GM19328 (cell line): Measurements from ENCODE around the gene NRN1L.
"Not testable (repeated sequence)": the region's sequence is repeated elsewhere in the genome, so short reads cannot be mapped to it uniquely, and the experiment has no call there.

Source experiments
- ATAC-seq: cut with Tn5 transposase; IDR thresholded peaks from one replicate; pipeline ENCODE4 v1.9.1; 2021; ENCODE audit warnings: mild to moderate bottlenecking, moderate library complexity; ENCODE audit not compliant: unreplicated experiment

NRN1L gene

GRCh38 chr16:67882374-67883145 is 2.1 kb upstream of the NRN1L start:
- no peak for ATAC-seq

- ATAC-seq, result no peak
These were observed 1.4 kb upstream of the NRN1L start for GRCh38 chr16:67883146-67883871.

GRCh38 chr16:67883872-67884261 is 818 bp upstream of the NRN1L start:
- no peak for ATAC-seq

- no peak for ATAC-seq
These were observed 860 bp downstream of the NRN1L start for GRCh38 chr16:67885545-67885944.

GRCh38 chr16:67885976-67886375 is 1.3 kb downstream of the NRN1L start:
- ATAC-seq, result no peak

- no peak for ATAC-seq
These were observed 1.7 kb downstream of the NRN1L start for GRCh38 chr16:67886387-67886786.

GRCh38 chr16:67888331-67888730 is 3.6 kb downstream of the NRN1L start:
- no peak for ATAC-seq

- ATAC-seq, result no peak
These were observed 7.7 kb downstream of the NRN1L start for GRCh38 chr16:67892375-67892774.

- peak; percentile 82 for ATAC-seq
These were observed 8.4 kb downstream of the NRN1L start, which contains the start of gene PSKH1 for GRCh38 chr16:67892899-67893742. TSS of gene PSKH1 (plus strand) at chr16:67893254. CDS start at chr16:67908750, 15,496 bp downstream.

- no peak for ATAC-seq
These were observed 9.2 kb downstream of the NRN1L start for GRCh38 chr16:67893743-67894399.

- ATAC-seq, result no peak
These were observed 12.5 kb downstream of the NRN1L start for GRCh38 chr16:67897231-67897630.

GRCh38 chr16:67901734-67902133 is 17.0 kb downstream of the NRN1L start:
- no peak for ATAC-seq

- ATAC-seq, result no peak
These were observed 18.1 kb downstream of the NRN1L start for GRCh38 chr16:67902831-67903230.

- ATAC-seq, result no peak
These were observed 22.9 kb downstream of the NRN1L start for GRCh38 chr16:67907397-67908180.

GRCh38 chr16:67909056-67909742 is 24.5 kb downstream of the NRN1L start:
- no peak for ATAC-seq

GRCh38 chr16:67910158-67910557 is 25.5 kb downstream of the NRN1L start:
- no peak for ATAC-seq

- ATAC-seq, result no peak
These were observed 30.2 kb downstream of the NRN1L start for GRCh38 chr16:67914758-67915495.

- ATAC-seq, result not testable (repeated sequence)
These were observed 30.7 kb downstream of the NRN1L start for GRCh38 chr16:67915496-67915769.
